GM20431 (cell line): Measurements from ENCODE around the gene HS3ST5.
"Not testable (repeated sequence)": the region's sequence is repeated elsewhere in the genome, so short reads cannot be mapped to it uniquely, and the experiment has no call there.

Experiments used
- in situ Hi-C: fragments of 300-500 bp; cut with MseI, MboI; formaldehyde crosslinking; loops from one replicate; pipeline ENCODE4 v1.15.0; 2020; ENCODE audit warnings: low sequenced_read_pairs; ENCODE audit not compliant: unreplicated experiment

The HS3ST5 gene

DNA sequence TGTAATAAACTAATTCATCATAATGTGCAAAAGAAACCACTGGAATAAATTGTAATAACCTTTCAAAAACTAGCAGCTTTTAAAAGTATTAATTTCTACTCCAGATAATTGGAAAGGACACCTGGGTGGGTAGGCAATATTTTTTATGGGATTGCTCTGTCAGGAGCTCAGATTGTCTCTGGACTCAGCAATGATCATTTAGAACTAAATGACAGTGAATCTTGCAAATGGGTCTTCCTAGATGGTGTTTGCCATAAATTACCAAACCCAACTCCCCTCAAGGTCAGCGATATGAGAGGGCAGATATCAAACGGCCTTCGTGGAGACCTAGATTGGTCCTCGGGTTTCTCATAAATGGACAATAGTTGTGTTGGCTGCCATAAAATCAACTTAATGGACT lies 181.9 kb downstream of the HS3ST5 start:
- in situ Hi-C loops, result no loop called here

DNA sequence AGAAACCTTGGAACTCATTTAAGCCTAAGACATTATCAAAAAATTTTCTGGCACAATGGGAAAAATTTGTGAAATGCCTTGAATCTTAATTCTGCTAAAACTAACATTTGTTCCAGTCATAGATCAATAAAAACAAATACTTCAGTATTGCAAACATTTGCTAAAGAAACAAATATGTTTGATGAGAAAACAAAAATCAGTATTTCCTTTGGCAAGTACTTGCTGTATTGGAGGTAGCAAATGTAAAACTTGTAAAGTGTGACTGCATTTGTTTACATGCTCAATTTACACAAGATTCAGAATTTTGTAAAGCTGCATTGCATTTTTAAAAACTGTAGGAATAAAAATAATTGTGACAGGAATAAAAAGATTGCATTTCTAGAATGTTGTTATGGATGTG lies 183.1 kb downstream of the HS3ST5 start:
- in situ Hi-C loops, result no loop called here

DNA sequence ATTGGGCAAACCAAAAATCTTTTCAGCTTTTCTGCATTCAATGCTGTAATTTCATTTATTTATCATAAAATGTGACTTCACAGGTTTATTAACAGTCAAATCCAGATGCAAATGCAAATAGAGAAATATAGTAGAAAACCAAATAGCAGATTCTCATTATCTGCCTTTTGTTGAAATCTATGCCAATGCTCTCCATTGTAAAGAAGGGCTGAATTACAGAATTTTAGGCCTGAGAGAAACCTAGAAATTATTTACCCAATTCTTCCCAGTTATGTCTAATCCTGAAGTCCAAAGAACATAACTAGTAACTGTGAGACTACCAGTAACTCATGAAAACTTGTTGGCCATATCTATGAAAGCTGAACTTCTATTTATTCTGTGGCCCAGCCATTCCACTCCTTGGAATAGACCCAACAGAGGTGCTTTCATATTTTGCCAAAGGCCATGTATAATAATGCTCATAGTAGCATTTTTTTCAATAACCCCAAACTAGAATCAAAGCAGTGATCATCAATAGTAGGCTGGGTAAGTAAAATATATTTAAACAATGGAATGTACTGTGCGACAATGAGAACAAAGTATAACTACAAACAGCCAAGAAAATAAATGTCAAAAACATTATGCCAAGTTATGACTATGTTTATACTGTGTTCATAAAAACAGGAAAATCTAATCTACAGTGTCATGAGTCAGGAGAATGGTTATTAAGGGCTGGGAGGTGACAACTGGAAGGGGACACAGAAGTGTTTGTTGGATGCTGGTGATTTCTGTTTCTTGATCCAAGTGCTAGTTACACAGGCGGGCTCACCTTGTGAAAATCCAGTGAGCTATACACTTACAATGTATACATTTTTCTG lies 183.8 kb downstream of the HS3ST5 start:
- in situ Hi-C loops, result no loop called here

DNA sequence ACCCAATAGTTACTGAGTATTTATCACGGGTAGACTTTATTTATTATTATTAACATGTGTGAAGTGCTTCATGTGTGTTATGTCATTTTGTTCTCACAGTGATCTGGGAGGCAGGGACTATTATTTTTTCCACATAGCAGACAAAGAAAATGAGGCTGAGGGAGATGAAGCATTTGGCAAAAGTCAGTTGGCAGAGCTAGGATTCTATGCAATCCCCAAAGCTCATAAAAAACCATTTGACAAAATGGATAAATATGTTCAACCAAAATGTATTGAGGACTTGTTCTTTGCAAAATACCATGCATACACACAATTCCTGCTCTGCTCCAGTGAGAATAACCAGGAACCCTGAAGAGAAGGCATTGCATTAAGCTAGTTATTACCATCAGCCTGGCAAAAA lies 184.4 kb downstream of the HS3ST5 start:
- in situ Hi-C loops, result no loop called here

DNA sequence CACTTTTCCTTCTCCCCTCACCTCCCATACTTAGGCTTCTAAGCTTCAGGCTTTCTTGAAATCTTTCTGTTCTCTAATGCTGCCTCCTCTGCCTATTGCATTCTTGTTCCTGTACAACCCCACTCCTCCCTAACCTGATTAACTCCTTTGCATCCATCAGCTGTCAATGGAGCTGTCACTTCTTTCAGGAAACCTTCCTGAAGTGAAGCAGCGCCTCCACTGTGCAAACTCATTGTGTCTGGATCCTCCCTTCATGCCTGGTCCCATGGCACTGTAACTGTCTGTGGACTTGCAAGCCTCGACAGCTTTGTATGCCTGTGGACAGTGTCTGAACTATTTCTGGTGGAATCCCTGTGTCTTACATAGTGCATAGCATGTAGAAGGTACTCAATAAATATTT lies 185.0 kb downstream of the HS3ST5 start:
- in situ Hi-C loops, result no loop called here

DNA sequence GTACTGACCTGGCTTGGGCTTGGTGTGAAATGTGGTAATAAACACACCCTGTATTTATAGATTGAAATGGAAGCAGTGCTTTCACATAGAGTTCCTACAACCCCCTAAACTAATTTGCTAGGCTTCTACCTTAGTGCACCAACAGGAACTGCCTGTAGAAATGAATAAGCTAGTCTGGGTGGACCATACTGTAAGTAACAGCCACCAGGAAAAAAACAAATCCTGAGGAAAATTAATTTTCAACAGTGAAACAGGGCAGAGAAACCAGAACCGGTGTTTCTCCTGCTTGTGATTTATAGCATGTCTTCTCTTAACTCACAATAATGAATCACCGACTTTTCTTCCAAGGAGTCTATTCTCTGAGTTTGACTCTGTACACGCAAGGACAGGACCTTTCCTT lies 187.1 kb downstream of the HS3ST5 start:
- in situ Hi-C loops, result no loop called here

DNA sequence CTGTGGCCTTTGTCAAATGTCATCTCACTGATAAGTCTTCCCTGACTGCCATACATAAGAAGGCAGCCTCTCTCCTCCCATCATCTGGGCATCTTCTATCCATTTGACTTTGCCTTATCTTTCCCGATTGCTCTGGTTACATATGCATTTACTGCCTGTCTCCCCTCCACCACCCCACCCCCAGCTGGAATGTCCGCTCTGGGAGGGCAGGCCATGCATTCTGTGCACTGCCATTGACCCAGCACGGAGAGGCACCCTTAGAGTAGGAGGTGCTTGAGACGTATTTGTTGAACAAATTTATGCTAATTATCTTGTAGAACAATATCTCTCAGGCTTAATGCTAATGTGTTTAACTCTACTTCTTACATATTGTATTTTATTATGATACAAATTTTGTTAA lies 188.0 kb downstream of the HS3ST5 start:
- in situ Hi-C loops, result no loop called here

DNA sequence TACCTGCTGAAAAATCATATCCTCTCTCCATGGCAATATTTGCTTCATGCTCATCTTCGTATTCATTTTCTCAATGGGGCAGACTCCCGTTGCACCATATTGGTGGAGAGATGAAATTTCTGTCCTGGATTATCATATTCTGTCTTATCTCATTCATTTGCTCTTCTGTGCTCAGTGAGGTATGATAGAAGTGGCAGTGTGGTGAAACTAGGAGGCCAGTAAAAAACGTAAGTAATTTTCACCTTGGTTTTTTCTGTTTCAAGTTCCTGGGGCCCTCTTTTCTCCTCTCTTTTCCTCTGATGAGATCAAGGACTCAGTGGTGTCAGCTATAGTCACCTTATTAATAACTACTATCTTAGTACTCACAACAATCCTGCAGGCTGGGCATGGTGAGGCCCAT lies 189.4 kb downstream of the HS3ST5 start:
- in situ Hi-C loops, result no loop called here

DNA sequence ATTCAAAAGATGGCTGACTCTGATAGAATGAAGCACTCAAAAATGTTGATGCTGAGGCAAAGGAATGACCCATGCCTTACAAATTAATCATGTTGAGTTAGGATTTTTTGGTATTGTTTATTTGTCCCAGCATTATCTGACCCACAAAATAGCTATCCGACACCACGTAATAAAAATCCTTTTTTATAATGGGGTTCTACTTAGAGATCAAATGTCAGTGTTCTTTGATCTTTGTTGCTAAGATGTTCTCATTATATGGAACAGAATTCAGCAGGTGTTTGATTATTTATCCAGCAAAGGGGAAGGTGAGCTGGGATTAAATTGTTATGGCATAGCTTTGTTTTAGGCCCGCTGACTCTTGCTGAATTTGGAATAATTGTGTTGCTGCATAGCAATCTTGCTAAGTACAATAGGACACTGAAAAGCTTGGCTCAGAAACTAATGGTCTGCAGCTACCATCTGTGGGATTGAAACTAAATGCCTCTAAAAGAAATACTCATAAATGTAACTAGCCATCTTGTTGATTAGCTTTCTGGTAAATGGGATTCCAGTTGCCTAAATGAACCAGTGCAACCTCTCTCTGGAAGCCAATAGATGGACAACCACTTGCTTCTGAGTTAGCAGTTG lies 191.6 kb downstream of the HS3ST5 start:
- in situ Hi-C loops, result no loop called here

DNA sequence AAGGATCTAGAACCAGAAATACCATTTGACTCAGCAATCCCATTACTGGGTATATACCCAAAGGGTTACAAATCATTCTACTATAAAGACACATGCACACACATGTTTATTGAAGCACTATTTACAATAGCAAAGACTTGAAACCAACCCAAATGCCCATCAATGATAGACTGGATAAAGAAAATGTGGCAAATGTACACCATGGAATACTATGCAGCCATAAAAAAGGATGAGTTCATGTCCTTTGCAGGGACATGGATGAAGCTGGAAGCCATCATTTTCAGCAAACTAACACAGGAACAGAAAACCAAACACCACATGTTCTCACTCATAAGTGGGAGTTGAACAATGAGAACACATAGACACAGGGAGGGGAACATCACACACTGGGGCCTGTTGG lies 193.6 kb downstream of the HS3ST5 start:
- in situ Hi-C loops, result not testable (repeated sequence)

DNA sequence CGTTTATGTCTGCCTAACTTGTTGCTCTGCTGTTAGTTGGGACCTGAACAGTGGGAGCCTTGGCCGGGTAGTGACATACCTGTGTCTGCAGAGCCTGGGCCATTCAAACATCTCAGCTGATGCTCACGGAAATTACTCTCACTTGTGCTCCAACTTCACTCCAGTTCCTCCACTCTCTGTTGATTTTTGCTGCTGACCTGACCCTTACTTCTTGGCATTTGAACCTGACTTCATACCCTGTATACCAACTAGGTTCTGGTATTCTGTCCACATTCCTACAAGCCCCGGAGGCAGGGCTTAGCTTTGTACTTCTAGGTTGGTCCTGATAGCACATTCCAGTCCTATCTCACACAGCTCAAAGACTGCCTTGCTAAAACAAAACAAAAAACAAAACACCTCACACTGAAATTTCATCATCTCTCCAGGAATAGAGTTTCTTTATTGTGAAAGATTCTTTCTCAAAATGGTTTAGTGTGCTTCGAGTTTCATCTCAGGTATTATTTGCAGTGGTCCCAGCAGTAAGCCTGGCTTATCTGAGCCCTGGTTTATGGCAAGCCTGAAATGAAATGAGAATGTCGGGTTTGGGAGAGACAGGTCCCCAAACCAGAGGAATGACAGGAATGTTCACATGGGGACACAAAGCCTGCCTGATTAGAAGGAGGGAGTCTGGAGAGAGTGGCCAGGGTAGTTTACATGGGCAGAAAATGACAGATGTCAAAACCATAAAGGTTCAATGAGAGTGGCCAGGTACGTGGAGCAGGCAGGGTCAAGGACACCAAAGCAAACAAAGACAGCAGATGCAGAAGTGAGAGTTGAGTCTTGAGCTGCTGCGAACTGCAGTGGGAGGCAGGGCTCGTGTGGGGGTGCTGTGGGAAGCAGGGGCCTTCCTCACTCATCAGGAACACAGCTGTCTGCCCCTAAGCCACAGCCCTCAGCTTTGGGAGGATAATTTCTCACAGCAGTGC lies 197.7 kb downstream of the HS3ST5 start:
- in situ Hi-C loops, result no loop called here

DNA sequence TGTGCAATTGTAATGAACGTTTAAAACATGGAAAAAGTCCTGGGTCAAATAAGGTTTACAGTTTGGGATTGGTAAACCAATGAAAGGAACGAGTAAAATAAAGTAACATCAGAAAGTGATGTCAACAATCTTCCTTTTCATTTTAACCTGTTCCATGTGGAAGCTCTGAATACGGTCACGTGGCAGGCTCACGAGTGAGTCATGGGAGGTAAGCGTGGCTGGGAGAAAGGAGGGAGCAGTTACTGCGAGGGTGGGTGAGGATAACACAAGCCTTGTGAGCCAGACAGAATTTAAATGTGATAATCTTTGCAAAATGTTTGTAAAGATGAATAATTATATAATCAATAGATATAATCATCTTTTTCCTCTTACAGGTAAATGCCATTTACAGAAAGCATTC lies 200.6 kb downstream of the HS3ST5 start:
- in situ Hi-C loops, result no loop called here

DNA sequence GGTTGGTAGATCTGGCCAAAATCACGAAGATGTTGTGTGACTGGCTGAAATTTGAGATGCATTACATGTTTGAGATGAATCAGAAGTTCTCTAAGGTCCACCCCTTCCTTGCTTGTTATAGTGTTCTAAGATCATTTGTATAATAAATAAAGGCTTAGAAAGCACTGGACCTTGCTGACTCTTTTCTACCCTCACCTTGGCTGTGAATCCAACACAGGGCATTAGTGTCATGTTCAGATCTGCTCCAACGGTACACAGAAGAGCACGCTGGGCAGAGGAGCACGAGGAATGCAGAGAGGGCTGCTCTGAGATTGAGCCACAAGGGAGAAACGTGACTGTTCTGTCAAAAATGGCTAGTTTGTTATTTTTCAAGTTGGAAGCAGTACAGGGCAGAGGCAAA lies 202.4 kb downstream of the HS3ST5 start:
- in situ Hi-C loops, result no loop called here

DNA sequence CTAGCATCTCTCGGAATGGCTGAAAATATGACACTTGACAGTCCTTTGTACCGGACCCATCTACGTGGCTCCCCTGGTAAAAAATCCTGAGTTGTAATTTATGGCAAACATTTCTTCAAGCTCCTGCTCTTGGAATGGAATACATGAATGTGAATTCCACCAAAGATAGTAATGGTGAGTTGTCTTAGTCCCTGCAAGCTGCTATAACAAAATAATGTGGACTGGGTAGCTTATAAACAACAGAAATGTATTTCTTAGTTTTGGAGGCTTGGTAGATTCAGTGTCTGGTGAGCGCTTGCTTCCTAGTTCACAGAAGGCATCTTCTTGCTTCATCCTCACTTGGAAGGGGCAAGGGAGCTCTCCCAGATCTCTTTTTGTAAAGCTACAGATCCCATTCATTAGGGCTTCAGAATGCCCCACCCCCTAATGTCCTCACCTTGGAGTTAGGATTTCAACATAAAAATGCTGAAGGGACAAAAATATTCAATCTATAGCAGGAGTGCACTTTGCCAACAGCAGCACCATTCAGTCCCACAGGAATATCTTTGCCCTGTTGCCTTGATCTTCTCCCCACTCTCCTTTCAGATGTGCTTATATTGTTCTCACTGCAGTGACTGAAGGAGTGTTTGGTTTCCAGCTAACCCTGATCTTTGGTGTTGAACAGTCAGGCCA lies 204.1 kb downstream of the HS3ST5 start:
- in situ Hi-C loops, result no loop called here

DNA sequence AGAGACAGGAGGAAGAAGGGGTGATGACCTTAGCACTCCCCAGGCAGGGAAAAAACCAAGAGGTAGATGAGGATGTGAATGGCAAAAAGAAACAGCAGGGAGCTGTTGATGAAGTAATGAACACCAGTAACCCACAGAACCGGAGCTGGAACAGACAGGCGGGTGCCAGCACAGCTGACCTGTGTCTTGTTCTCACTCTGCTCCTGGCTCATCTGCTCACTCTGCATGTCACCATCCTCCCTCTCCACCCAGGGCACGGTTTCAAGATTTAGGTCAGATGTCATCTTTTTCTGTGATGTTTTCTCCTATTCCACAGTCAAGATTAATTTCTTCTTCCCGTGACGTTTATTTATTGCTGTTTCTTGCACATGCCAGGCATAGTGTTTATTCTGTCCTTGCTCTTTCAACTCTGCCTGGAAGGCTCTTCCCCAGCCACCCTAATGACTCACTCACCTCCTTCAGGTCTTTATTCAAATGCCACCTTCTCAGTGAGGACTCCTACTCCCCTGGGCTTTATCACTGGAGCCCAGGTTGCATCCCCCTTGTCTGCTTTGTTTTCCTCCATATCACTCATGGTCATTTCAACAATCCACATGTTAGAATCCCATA lies 207.4 kb downstream of the HS3ST5 start:
- in situ Hi-C loops, result no loop called here

DNA sequence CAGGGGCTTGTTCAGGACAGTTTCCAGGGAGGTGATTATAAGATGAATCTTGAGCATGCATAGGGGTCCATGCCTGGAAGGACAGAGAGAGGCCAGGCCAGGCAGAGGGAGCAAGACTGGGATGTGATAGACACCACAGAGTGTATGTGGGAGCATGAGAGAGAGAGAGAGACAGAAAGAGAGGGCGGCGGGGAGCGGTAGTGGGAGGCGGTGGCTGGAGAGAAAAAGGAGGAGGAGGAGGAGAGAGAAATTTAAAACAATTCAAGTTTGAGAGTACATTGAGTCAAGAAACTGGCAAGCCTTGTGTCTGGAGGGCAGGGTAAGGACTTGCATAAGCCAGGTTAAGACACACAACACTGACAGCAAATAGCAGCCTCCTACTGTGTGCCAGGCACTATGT lies 209.0 kb downstream of the HS3ST5 start:
- in situ Hi-C loops, result no loop called here

DNA sequence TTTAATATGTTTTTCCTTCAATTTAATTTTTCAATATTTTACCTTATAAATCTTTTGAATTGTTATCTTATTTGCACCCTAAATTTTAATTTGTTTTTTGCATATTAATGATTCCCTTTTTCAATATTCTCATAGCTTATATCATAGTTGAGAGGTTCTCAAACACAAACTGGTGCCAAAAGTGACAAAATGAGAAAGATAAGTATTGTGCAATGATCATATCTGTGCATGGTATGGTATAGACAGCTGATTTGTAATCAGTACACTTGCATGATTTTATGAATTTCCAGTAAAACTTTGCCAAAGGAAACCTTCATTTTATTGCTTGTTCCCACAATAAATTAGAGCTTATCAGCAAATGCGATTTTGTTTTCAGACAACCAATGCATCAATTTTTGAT lies 210.9 kb downstream of the HS3ST5 start:
- in situ Hi-C loops, result no loop called here

DNA sequence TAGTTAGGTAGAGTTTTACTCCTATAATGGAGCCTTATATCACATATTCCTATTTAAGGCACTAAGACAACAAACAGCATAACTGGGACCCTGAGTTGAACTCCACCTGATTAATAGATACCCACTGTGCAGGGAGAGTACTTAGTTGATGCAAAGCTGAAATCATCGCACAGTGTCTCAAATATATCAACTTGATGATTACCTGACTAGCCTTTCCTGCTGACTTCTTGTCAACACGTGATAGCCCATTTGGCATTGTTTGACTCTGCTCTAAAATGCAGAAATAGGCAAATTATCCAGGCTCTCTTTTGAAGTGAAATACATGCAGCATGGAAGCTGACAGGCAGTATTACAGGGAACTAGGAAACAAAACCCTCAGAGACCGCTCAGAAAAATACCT lies 217.2 kb downstream of the HS3ST5 start:
- in situ Hi-C loops, result no loop called here

DNA sequence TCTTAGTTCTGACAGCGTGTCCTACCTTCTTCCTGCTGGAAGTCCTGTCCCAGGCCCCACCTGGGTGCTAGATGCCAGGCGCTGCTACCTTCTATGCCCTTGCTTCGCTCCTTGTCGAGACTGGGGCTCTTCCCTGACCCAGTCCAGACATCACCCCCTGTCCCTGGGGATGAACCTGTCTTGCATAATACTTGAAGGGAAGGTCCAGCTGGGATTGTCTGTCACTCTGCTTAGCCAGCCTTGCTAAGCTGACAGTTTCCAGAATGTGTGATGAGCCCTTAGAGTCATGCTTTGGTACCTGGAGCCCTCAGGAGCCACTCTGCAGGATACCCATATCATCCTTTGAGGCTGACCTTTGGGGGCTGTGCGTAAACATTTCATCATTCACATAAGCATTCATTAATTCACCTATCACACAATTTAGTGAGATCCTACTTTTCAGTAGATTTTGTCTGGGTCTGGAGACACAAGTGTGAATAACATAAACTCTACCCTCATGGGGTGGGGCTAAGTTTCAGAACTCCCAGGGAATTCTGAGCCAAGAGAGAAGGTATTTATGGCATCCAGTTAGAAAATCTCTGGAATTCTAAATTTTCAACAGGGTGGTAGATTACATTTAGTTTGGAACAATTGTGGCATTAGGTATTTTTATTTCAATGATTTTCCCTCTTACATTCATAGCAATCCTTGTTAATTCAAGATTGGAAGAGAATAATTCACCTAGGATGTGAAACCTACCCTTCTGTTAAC lies 220.7 kb downstream of the HS3ST5 start:
- in situ Hi-C loops, result no loop called here
